TTC549 (cell line): ENCODE data around the gene MEFV.
"Not testable (repeated sequence)": the region's sequence is repeated elsewhere in the genome, so short reads cannot be mapped to it uniquely, and the experiment has no call there.

ENCODE experiments used
- FAIRE-seq: peaks from 2 replicates; lab custom pipeline; 2012; peaks lifted over from hg19 to GRCh38; lab: Jason Lieb, UNC

MEFV gene

GRCh38 chr16:3215601-3216262, 40.7 kb downstream of the MEFV start:
- FAIRE-seq: no peak

GRCh38 chr16:3214904-3215600, 41.4 kb downstream of the MEFV start:
- no peak for FAIRE-seq

DNA sequence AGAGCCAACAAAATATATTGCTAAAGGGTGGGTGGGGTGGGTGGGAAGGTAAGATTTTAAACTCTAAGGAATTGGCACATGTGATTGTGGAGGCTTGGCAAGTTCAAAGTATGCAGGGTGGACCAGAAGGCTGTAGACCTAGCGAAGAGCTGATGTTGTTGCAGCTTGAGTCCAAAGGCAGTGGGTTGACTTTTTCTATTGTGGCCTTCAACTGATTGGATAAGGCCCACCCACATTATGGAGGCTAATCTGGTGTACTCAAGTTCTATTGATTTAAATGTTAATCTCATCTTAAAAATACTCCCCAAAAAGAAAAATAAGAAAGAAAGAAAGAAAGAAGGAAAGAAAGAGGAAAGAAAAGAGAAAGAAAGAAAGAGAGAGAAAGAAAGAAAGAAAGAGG, 43.9 kb downstream of the MEFV start:
- FAIRE-seq: no peak

GRCh38 chr16:3212006-3212405, 44.4 kb downstream of the MEFV start:
- no peak for FAIRE-seq

DNA sequence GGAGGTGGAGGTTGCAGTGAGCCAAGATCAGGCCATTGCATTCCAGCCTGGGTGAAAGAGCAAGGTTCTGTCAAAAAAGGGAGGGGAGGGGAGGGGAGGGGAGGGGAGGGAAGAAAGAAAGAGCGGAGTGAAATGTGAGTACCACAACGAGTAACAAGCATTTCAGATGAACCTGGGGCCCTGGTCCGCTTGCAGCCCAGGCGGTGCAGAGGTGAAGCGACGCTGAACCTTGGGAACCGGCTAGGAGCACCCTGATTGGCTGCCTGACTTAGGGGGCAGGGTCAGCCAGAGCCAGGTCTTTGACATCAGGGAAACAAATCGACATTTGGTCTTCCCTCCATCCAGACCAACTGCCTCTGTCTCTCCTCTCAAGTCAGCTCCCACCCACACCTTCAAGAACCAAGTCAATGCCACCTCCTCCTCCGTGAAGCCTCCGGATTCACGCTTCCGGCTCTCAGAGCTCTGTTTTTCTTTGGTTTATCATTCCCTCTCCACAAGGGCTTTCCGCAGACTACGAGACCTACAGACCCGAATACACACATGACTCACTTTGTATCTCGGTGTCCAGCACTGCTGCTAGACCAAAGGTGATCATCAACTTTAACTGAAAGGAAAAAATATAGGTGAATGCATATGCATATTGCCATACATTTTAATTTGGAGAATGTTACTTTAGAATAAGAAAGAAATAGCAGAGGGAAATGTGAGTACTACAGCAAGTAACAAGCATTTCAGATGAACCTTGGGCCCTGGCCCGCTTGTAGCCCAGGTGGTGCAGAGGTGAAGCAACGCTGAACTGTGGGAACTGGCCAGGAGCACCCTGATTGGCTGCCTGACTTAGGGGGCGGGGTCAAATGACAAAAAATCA, 49.1 kb downstream of the MEFV start:
- no peak for FAIRE-seq

GRCh38 chr16:3205939-3206338, 50.5 kb downstream of the MEFV start:
- not testable (repeated sequence) for FAIRE-seq

DNA sequence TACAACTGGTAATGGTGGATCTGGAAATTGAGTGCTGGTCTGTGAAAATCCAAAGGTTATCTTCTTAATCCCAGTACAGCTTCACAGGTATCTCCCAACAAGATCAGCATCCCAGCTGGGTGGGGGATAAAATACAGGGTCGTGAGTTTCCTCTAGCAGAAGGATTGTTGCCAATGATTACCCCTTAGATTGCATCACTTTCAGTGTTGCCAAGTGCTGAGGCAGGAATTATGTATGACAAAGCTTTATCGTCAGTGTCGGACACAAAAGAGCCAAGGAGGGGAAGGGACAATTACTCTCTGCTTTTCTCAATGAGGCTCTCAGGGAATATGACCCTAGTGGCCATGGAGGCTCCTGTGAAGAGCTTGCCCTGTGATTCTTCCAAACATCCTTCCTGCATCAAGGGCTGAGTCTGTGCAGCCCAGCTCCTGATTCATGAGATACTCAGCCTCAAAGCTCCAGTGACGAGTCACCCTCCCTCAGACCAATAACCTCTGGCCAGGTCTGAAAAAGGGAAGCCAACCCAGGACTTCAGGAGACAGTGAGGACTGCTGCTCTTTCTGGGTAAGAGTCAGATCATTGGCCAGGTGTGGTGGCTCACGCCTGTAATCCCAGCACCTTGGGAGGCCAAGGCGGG, 53.4 kb downstream of the MEFV start:
- no peak for FAIRE-seq

DNA sequence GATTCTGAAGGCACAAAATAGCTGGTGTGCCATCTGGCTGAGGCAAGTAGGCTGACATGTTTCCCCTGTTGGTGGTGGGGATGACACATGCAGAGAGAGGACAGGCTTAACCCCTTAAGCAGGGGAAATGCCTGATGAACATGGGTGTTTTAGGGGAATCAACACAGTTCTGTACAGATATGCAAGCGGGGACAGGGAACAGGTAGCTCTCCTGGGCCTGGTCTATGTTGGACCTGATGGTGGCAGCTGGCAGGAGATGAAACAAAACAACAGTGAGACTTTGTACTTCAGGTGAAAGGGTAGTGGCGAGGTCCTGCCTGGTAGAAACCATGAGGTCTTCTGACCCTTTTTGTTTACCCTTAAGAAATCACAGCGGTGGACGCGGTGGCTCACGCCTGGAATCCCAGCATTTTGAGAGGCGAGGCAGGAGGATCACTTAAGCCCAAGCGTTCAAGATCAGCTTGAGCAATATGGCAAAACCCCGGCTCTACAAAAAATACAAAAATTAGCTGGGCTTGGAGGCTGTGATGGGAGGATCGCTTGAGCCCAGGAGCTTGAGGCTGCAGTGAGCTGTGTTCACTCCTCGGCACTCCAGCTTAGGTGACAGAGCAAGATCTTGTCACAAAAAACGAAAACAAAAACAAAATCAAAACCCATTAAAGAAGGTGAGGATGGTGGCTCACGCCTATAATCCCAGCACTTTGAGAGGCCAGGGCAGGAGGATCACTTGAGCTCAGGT, 57.9 kb downstream of the MEFV start:
- no peak for FAIRE-seq

GRCh38 chr16:3197694-3198333, 58.6 kb downstream of the MEFV start:
- FAIRE-seq: not testable (repeated sequence)

GRCh38 chr16:3195975-3196374, 60.5 kb downstream of the MEFV start:
- FAIRE-seq: no peak

- FAIRE-seq: no peak
These were observed 61.6 kb downstream of the MEFV start for GRCh38 chr16:3194792-3195191.

DNA sequence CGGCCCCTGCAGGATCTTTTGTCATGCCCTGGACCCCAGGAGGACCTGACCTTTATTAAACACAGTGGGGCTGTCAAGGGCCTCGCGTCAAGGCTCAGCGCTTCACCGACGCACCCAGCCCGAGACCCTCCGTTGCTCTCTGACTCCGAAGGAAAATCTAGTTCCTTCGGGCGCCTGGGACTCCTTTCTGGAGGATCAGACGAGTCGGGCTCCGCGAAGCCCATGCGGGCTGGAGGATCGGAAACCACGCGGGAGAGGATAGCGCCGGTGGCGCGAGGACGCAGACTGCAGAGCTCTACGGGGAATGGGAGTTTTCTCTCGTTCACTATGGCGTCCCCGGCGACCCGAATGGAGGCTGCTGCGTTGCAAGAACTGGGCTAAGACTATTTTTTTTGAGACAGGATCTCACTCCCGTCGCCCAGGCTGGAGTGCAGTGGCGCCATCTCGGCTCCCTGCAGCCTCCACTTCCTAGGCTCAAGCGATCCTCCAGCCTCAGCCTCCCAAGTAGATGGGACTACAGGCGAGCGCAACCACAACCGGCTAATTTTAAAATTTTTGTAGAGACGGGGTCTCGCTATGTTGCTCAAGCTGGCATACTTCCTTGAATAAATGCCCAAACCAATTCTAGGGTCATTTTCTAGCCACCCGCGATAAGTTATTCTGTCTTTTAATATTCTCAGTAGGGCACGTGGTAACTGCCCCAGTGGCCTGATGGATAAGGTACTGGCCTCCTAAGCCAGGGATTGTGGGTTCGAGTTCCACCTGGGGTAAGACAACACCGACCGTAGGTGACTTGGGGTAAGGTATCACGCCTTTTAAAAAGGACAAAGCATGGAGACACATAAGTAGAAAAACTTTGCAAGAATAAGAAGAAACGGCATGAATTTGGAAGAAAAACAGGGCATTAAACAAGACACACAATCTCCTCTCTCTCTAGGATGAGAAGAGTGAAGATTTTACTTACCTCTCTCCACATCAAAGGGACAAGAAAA, 62.9 kb downstream of the MEFV start:
- no peak for FAIRE-seq

- FAIRE-seq: no peak
These were observed 63.9 kb downstream of the MEFV start for GRCh38 chr16:3192476-3193019.
